Nucleus accumbens (tissue), 56 donors: ENCODE data around the gene VRK2.
"Not testable (repeated sequence)": the region's sequence is repeated elsewhere in the genome, so short reads cannot be mapped to it uniquely, and the experiment has no call there.

Experiments
- DNase-seq, 56 donors: peaks; one replicate each; lab custom pipeline; 2025; lab: John Stamatoyannopoulos, UW

VRK2 gene

DNA sequence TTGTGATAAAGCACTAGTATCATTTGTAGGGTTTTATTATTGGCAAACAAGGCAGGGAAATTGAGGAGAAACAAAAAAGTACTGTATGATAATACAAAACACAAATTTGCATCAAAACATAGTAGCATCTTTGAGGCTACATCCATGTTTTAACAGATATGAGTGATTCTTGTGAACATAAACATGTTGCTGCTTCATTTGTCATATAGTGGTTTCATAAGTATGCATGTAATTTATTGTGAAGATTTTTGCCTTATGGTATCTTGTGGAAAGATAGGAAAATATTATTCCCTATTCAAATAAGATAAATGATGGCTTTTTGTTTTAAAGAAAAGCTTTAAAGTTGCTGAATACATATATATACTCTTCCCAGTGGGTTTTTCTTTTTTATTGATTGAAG lies 60.3 kb downstream of the VRK2 start:
- DNase-seq, result no peak

DNA sequence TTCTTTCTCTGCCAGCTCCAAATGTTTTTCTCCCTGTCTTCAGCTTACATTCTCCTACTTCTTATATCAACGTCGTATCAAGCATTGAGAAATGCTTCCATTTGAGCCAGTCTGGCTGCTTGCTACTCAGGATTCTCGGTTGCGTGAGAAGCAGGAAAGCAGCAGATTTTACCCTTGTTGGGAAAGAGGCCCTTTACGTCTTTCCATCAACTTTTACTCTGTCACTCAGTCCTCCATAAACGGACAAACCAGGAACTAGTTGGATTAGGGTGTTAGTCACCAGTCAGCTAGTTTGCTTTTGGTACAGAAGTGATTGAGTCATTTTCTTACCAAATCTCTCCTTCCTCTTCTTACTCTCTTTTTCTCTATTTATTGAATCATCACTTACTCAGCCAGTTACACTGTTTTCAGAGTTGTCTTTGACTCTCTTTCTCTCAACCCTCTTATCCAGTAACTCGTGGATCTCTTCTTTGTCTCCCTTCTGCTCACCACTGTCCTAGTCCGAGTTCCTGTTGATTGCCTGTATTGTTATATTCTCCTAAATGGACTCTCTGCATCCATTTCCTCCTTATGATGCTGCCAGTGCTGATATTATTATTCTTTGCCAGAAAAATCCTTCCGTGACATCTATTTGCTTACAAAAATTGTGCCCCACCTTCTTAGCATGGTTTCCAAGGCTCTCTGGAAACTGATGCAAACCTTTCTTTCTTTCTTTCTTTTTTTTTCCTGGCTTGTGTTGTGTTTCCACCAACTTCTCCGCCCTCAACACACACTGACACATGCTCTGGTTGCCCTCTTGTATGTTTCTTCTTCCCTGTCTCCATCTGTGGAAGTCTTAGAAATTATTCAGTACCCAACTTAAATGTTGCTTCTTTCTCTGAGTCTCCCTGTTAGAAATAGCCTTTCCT lies 61.5 kb downstream of the VRK2 start:
- DNase-seq, result peak in 2 of 56 donors; percentile 3 to 6

DNA sequence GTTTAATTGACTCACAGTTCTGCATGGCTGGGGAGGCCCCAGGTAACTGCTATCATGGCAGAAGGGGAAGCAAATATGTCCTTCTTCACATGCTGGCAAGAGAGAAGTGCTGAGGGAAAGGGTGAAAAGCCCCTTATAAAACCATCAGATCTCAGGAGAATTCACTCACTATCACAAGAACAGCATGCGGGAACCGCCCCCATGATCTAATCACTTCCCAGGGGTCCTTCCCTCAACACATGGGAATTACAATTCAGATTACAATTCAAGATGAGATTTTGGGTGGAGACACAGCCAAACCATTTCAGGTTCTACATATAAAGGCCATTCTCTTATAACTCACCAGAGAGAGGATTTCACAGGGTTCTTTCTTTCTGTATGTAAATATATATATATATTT lies 62.9 kb downstream of the VRK2 start:
- no peak for DNase-seq

DNA sequence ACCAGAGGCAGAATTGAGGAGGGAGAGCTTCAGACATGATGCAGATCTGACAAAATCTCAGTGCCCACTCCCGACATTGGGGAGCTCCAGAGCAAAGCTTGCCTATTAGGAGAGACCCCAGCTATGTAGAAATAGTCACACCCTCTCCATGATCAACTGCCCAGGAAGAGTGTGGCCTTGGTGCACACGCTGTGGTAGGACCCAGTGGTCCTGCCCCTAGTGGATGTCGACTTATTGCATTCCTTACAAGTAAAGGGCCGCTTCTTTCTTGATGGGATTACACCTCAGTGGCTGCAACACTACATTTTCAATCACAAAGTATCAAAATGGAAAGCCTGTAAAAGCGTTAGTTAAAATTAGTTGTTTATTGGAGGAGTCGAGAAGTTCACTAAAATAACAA lies 64.2 kb downstream of the VRK2 start:
- no peak for DNase-seq

DNA sequence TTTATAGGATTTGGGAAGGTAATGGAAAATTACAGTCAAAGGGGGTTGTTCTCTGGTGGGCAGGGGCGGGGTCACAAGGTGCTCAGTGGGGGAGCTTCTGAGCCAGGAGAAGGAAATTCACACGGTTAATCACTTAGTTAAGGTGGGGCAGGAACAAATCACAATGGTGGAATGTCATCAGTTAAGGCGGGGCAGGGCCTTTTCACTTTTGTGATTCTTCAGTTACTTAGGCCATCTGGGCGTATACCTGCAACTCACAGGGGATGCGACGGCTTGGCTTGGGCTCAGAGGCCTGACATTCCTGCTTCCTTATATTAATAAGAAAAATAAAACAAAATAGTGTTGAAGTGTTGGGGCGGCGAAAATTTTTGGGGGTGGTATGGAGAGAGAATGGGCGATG lies 67.0 kb downstream of the VRK2 start:
- DNase-seq, result not testable (repeated sequence)

DNA sequence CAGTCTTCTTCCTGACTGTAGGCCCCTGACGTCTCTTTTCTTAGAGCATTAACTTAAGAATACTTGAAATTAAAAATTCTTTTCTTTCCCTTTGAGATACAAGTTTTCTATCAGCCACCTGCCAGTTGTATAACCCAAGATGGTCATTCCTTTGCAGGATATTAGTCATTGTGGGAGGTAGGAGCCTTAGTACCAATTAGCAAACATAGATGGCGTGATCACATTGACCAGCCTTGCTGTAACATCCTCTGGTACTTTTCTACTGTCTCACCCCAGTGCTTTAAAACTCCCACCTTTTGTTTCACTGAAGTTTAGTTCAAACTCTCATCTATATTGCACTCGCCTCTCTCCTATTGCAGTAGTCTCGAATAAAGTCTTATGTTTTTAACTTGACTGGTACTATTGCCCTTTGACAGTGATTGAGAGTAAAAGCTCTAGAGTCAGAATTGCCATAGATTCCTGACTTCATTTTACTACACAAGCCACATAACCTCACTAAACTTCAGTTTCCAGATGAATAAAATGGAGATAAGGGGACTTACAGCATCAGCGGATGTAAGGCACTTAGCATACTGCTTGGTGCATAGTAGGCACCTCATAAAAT lies 74.1 kb downstream of the VRK2 start:
- no peak for DNase-seq

DNA sequence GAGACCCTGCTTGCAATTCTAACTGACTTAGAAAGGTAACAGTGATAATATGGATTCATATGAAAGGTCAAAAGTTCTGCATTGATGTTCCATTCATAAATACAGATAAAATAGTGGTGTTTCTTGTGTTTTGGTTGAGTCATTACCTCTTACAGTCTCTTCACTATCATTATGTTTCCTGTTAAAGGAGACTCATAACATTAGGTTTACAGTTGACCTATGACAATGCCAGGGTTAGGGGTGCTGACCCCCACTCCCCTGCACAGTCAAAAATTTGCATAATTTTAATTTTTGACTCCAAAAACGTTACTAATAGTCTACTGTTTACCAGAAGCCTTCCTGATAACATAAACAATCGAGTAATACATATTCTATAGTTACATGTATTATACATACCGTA lies 75.4 kb downstream of the VRK2 start:
- no peak for DNase-seq

DNA sequence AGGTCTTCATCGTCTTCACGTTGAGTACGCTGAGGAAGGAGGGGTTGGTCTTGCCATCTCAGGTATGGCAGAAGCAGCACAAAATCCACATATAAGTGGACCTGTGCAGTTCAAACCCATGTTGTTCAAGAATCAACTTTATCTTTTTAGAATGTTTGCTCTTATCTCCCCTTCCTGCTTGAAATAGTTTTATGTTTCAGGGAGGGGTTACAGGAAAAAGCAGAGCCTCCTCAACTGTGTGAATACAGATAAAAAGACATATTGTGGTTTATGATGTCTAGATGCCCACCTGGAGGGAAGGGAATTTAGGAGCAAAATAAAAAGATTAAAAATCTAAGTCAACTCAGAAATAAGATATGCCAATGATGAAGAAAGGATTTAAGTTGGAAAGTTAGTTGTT lies 75.9 kb downstream of the VRK2 start:
- DNase-seq, result no peak

DNA sequence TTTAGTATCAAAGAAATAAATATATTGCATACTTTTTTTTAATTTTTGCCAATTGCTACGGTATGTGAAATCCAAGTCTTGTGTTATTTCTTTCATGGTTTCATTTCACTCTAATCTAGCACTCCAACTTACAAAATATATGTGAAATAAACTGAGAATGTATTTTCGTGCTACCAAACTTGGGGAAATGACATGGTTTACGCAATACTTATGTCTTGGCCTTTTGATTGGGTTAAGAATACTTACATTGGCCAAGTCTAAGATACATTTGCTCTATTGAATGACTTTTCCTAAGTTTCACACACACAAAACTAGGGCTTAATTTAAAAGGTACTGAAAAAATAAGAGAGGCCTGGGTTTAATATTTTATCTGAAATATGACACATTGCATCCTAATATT lies 80.5 kb downstream of the VRK2 start:
- no peak for DNase-seq

DNA sequence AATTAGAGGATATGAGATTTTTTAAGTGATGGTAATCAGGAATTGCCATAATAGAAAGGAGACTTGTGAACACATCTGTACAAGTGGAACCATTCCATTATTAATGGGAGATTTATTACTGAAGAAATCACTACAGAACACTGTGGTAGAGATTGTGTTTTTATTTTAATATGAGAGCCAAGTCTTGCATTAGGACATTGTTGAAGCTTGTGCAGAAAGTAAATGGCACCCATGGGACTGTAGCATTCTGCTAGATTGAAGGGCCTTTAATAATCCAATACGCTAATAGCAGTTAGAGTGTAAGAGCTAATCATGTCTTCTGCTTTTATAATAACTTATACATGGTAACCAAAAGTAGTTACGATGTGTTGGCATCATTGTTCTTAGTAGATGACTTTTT lies 83.6 kb downstream of the VRK2 start:
- no peak for DNase-seq

DNA sequence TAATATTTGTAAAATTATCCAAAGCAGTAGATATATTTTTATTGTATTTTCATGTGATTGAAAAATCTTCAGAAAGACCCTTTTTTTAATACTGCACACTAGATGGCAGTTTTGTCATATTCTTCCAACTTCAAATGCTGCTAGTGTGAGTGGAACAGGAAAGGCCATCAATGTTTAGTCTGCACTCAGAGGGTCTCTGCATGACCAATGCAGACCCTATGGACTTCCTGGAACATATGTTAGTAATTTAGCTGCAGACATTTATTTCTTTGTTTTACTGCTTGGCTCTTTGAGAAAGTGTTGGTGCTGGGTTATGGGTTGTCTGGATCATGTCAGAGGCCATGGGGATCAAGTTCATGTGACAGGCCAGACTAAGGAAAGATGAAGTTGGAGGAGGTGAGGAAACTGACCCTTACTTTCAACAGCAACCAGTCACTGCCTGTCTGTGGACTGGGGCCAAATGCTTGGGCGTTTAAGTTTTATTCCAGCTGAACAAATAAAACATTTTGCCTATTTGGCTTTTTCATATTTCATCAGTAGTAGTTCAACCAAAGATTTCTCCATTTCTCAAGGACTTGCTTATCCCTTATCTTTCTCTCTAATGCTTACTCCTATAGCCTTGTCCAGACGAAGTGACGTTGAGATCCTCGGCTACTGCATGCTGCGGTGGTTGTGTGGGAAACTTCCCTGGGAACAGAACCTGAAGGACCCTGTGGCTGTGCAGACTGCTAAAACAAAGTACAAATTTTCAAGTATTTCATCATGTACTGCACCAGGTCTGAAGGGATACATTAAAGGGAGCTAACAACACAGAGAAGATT lies 84.8 kb downstream of the VRK2 start:
- DNase-seq, result peak in 11 of 56 donors; percentile 2 to 33 (median 17)

DNA sequence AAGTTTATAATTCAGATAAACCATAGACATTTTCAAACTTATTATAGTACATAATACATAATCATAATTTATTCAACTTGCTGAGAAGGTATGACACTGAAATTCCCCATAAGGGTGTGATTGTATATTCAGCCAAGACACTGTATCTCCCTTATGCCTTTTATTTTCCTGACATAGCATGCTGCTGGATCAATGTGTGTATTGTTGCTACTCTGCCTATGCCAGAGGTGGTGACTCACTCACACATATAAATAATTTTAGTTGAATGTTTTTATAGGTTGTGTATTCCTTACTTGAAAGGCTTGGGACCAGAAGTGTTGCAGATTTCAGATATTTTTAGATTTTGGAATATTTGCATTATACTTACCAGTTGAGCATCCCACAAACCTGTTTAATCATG lies 86.8 kb downstream of the VRK2 start:
- no peak for DNase-seq

DNA sequence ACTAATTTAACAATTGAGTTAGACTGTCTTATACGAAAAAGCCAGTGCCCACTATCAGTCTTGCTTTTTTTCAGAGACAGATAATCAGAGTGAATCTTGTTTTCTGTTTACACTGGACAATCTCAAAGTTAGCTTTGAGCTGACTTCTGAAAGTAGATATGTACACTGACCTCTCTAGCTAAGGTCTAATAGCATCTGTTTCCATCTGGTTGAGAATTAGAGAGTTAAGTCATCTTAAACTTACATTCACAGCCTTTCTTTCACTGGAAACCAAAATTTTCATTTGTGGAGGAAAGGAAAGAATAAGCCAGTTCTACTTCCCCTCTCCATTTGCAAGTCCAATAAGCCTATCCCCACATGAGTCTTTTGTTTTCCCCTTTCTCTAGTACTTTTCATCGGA lies 89.3 kb downstream of the VRK2 start:
- no peak for DNase-seq

DNA sequence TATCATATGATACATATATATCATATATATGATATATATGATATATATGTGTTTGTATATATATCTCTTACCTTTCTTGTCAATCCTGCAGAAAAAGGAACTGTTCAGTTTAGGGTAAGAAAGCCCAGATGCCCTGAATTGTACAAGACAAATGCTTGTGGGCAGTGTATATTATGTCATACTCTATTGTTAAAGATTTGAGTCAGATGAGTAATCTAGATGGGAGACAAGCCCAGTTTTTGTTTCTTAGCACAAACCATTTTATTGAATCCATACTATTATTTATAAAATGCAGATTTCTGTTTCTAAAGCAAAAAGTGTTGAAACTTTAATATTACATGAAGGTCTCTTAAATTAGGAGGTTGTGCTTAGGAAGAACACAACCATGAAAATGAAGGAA lies 90.6 kb downstream of the VRK2 start:
- no peak for DNase-seq

DNA sequence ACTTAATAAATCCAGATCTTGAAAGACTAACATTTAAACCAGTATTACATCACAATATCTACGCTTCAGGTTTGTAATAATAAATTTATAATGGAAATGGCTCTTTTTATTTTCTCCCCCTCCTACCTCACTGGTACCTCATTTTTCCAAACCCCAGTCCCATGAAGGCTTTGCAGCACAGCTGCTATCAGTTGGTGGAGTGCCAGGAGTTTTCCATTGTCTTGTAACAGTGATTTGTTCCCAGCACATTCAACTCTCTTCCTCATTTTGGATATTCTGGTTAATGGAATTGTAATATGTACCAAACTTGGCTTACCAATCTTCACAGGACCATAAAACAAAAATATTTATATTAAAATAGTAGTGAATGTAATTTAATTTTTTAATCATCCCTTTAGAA lies 91.2 kb downstream of the VRK2 start:
- peak in 17 of 56 donors; percentile 2 to 51 (median 20) for DNase-seq

DNA sequence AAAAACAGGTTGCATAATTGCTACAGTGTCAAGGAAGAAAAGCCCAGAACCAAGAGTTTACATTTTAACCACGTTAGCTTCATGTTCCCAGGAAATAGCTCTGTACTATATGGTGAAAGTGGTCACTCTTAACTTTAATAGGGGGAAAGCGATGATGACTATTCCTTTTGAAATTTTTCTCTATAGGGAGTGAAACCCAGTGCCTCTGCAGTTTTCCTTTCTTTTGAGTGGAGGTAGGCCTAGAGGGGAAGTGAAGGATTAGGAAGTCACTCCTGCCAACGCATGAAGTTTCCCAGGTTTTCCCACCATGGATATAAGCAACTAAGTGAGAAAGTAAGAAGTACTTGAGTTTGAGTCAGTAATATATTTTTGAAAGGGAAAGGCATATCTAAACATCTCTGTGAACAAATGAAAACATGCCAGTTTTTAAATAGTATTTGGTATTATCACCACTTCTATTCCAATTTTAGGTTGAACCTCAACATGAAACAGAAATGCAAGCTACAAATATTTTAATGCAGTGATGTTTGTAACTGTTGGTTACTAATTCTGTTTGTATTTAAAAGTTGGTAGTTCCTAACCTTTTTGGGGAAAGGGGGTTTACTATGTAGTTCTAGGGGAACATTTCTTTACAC lies 91.9 kb downstream of the VRK2 start:
- no peak for DNase-seq

DNA sequence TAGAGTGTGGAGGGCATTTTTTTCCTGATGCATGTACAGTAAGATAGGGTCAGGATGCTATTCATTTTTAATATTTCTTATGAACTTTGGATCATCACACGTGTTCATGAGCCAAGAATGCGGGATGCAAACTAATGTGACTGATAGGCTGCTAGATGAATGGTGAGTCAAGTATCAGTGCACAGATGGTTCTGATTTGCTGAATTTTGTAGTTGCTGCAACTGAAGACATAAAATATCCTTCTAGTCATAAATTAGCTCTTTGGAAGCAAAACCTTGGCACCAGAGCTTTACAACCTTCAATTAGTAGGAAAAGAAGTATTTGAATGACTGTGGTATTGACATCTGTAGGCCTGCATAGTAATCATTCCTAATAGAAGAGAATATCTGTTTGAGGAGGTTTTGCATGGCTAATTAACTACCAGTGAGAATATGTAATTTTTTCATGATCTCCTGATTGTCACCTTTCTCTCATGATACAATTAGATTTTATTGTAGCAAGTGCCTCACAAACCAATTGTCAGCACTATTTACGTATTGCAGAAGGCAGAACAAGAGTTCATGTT lies 94.0 kb downstream of the VRK2 start:
- DNase-seq, result no peak

DNA sequence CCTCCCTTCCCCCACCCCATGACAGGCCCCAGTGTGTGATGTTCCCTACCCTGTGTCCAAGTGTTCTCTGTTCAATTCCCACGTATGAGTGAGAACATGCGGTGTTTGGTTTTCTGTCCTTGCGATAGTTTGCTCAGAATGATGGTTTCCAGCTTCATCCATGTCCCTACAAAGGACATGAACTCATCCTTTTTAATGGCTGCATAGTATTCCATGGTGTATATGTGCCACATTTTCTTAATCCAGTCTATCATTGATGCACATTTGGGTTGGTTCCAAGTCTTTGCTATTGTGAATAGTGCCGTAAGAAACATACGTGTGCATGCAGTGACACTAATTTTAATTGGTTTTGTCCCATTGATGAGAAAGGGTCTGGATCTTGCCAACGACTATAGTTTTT lies 99.2 kb downstream of the VRK2 start:
- not testable (repeated sequence) for DNase-seq

DNA sequence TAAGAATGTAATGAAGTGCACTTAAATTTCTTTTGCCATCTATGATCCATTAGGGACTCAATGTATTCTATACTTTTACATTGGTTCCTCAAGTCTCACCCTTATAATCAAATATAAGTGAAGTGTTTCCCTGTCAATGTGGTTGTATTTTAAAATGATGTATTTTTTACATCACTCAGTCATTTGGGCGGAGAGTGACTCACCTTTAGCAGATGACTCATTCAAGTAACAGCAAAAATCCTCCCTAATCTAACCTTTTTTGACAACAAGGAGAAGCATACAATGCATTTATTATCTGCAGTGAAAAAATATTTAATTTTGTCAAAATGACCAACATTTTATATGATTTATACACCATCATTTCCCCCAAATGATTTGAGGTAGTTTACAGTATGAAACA lies 100.1 kb downstream of the VRK2 start:
- DNase-seq, result peak in 1 of 56 donors; percentile 30

DNA sequence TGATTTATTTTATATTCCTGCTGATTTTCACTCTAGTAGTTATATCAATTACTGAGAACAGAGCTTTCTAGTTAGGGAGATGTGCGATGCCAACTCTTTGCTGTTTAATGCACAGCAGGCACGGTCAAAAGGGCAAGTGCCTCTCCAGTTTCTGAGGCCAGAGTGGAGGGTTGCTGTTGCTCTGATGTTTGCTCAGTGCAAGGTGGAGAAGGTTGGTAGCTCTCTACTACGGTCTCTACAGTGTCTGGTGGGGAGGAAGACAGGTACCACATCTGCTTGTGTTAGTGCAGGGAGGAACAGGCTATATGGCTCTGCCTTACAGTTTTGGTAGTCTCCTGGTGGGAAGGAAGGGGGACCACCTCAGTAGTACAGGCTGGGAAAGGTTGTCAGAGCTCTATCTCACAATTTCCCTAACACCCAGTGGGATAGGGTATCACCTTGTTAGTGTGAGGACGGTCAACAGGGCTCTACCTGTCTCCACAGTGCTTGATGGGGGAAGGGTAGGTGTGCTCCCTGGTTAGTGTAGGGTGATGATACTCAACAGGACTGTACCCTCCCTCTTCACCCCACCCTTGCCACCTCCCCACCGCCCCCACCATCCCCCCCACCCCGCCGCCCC lies 108.7 kb downstream of the VRK2 start:
- no peak for DNase-seq
